CD4-positive, alpha-beta T cell treated with Interferon alpha-2 for 1 hour (primary cell): Measurements from ENCODE around the gene SLC23A3.
"Not testable (repeated sequence)": the region's sequence is repeated elsewhere in the genome, so short reads cannot be mapped to it uniquely, and the experiment has no call there.

Source experiments
- DNase-seq, 2 donors: peaks; one replicate each; pipeline ENCODE4 v3.0.0-alpha.2; 2020 to 2022

SLC23A3 gene

DNA sequence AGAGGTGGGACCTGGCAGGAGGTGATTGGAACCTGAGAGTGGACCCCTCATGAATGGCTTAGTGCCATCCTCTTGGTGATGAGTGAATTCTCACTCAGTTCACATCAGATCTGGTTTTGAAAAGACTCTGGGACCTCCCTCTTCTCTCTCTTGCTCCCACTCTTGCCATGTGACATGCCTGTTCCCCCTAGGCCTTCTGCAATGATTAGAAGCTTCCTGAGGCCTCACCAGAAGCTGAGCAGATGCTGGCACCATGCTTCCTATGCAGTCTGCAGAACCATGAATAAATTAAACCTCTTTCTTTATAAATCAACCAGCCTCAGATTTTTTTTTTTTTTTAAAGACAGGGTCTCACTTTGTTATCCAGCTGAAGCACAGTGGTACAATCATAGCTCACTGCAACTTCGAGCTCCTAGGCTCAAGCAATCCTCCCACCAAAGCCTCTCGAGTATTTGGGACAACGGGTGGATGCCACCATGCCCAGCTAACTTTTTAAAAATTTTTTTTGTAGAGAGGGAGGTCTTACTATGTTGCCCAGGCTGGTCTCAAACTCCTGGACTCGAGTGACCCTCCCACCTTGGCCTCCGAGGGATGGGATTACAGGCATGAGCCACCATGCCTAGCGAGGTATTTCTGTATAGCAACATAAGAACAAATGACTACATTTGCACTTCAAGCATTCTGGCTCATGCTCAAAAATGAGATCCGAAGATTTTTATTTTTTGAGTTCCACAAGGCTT is 34.8 kb upstream of the SLC23A3 start:
- DNase-seq, result no peak

DNA sequence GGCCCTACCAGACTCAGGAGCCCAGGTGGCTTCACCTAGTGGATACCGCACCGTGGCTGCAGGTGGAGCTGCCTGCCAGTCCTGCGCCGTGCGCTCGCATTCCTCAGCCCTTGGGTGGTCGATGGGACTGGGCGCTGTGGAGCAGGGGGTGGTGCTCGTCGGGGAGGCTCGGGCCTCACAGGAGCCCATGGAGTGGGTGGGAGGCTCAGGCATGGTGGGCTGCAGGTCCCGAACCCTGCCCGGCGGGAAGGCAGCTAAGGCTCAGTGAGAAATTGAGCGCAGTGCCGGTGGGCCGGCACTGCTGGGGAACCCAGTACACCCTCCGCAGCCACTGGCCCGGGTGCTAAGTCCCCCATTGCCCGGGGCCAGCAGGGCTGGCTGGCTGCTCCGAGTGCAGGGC is 31.5 kb upstream of the SLC23A3 start:
- not testable (repeated sequence) for DNase-seq

DNA sequence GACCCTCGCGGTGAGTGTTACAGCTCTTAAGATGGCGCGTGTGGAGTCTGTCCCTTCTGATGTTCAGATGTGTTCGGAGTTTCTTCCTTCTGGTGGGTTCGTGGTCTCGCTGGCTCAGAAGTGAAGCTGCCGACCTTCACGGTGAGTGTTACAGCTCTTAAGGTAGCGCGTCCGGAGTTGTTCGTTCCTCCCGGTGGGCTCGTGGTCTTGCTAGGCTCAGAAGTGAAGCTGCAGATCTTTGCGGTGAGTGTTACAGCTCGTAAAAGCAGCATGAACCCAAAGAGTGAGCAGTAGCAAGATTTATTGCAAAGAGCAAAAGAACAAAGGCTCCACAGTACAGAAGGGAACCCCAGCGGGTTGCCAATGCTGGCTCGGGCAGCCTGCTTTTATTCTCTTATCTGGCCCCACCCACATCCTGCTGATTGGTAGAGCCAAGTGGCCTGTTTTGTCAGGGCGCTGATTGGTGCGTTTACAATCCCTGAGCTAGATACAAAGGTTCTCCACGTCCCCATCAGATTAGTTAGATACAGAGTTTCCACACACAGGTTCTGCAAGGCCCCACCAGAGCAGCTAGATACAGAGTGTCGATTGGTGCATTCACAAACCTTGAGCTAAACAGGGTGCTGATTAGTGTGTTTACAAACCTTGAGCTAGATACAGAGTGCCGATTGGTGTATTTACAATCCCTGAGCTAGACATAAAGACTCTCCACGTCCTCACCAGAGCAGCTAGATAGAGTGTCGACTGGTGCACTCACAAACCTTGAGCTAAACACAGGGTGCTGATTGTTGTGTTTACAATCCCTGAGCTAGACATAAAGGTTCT is 30.9 kb upstream of the SLC23A3 start:
- peak; percentile 27 to 57 for DNase-seq

GRCh38 chr2:219199470-219200211 is 29.8 kb upstream of the SLC23A3 start:
- no peak for DNase-seq

GRCh38 chr2:219198974-219199373 is 29.1 kb upstream of the SLC23A3 start:
- DNase-seq, result no peak

GRCh38 chr2:219197388-219197787 is 27.6 kb upstream of the SLC23A3 start:
- no peak for DNase-seq

GRCh38 chr2:219186754-219187456 is 17.1 kb upstream of the SLC23A3 start:
- DNase-seq, result no peak

DNA sequence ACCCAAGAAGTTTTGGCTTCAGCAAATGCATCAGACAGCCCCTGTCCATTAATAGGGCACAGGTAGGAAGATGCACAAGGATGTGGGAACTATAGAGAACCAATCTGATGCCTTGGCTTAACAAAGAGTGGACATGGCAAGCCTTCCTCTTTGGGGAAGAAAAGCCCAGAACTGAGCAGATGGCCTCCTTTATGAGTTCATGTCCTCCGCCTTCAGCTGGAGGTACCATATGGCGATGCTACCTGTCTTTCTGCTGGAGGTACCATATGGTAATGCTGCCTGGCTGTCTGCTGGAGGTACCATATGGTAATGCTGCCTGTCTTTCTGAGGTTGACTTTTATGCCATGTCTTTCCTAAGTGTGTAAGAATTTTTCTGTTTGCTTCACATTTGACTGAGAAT is 14.3 kb upstream of the SLC23A3 start:
- no peak for DNase-seq

- DNase-seq, result no peak
Observed at GRCh38 chr2:219183151-219183772, 13.4 kb upstream of the SLC23A3 start.

GRCh38 chr2:219182331-219183150 is 12.7 kb upstream of the SLC23A3 start:
- DNase-seq, result peak in 1 of 2 donors; percentile 6

DNA sequence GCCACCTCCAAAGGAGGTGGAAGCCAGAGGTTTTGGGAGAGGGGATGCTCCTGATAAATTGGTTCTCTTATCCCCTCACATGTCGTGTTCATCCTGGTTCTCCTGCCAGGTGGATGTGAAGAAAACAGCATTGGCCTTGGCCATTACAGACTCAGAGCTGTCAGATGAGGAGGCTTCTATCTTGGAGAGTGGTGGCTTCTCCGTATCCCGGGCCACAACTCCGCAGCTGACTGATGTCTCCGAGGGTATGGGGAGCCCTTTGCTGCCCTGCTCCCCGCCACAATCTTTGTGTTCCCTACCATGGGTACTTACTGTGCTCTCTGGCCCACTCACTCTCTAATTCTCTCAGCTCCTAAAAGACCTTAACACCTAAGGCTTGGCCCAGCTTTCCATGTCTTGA is 11.7 kb upstream of the SLC23A3 start:
- no peak for DNase-seq

DNA sequence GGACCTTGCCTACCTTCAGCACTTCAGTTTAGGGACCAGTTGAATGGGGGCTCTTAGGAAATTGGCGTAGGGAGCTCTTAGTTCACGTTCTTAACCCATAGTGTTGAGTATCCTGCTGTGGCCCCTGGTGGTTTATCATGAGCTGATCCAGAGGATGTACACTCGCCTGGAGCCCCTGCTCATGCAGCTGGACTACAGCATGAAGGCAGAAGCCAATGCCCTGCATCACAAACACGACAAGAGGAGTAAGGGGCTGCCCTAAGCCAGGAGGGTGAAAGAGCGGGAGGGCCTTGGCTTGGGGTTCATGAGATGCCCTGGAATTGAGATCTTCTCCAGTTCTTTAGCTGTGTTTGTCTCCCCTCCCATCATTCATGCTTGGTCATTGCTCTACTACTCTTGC is 11.1 kb upstream of the SLC23A3 start:
- DNase-seq, result no peak

DNA sequence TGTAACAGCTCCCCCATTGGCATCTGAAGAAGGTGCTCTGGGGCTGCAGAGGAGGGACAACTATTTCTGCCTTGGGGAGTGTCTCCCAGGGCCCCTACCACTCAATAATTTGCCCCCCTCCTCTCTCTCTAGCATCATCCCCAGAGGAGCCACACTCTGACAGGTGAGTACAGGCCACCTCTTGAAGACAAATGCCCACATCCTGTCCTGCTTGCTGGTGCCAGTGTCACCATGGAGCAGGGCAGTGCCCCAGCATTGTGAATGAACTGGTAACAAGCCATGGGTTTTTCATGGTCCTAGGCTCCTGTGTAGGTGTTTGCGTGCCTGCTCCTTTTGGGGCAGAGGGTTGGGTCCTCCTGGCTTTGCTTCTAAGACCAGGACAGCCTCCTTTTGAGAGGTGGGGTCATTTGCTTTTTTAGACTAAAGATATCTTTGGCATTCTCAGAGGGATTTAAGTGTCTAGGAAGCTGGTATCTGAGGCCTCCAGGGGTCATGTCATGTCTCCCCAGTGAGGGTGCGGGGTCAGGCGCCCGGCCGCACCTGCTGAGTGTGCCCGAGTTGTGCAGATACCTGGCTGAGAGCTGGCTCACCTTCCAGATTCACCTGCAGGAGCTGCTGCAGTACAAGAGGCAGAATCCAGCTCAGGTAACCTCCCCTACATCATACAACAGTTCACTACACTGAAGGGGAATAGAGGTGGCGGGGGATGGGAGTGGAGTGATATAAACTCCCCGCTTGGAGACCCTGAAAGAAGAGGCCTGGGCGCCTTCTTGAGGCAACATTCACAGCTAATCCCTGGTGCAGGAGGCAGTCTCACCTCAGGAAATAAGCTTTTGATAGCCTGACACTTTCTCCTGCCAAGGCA is 10.0 kb upstream of the SLC23A3 start:
- DNase-seq, result no peak

DNA sequence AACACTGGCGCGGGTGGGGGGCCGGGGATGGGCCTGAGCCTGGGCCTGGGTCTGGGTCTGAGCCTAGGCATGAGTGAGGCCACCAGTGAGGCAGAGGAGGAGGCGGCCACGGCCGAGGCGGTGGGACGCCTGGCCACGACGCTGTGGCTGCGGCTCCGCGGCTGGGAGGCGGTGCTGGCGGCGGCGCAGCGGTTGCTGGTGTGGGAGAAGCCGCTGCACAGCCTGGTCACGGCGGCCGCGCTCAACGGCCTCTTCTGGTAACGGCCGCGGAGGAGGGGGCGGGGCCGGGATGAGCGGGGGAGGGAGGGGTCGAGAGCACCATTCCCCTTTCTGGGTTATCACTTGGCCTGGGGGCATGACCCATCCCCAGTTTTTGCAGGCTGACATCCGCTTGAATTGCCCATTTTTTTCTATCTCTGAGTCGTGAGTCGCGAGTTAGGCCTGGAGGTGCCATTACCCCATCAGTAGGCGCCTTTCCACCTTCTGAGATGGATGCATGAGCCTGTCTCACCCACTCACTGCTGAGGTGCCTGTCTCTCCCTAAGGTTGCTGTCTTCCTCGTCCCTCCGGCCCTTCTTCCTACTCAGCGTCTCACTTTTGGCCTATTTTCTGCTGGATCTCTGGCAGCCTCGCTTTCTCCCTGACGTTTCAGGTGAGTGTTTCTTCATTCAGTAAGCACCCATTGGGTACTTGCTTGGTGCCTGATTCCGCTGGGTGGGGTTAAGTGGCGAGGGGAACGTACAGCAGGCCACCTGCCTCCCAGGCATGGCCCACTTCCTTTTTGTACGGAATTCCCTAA is 8.7 kb upstream of the SLC23A3 start:
- peak in 1 of 2 donors; percentile 54 for DNase-seq

DNA sequence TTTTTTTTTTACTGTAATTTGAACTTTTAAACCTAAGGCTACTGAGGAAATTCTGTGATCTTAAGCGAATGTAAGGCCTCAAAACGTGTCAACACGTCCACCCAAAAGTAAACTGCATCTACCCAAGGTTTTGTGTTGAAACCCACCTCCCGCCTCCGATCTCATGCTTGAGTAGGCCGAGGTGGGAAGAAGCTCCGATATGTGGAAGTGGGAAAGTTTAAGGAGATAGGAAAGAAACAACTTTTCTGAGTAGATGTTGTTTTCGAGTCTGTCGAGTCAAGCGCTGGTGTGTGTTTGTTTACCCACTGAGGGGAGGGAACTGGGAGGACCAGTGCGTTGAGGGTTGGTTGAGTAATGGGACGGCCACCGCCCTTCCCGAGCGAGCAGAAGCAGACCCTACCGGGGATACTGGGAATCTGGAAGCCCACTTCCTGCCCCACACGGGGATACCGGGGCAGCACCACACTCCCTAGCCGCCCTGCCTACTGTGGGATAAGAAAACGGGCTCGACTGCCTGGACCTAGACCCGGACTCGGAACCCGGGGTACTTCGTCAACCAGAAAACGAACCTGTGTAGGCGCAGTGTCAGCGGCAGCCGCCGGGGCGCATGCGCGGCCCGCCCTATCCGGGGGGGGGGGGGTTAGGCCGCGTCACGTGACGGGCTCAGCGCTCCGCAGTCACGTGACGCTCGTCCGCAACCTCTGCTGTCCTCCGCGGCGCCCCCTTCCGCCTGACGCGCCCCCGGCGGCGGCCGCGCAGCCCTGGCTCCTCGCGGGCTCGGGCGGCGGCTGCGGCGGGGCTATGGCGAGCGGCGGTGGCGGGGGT is 7.9 kb upstream of the SLC23A3 start, which contains the start of gene RETREG2:
Gene RETREG2, plus strand, starts transcription at position 724 of the 825 bp plus-strand sequence. Its CDS starts 78 bp downstream, at position 802.
- peak; percentile 90 to 91 for DNase-seq

DNA sequence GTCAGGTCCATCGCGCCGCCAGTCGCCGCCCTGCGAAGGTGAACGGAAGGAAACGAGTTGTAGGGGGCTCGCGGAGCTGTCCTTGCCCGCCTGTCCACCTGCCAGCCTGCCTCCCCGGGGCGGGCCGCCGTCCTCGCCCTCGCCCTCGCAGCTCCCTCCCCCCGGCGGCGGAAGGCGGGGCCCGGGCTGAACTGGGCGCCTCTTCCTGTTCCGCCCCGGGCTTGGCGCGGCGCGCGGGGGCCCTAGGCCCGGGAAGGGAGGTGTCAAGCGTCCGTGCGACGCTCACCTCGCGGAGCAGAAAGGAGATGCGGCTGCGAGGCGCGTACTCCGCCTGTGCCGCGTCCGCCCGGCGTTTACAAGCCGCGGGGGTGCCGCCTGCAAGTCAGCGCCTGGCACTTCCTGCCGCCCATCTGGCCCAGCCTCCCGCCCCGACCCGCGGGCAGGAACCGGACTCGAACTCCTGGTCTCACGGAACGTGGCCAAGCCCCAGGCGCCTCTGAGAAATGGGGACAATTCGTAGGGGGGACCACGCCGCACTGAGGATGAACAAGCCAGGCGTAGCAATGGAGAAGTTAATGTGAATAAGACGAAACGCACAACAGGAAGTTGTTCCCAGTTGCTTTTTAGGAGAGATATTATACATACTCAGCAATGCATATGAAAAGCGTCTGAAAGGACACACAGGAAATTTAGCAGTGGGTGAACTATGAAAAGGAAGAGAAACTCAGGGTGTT is 7.2 kb upstream of the SLC23A3 start, which contains the start of gene CNPPD1:
Gene CNPPD1, minus strand, starts transcription at position 108 of the 734 bp plus-strand sequence. Its CDS starts 97 bp downstream, at position 11.
- DNase-seq, result peak; percentile 85 to 91
